H9 (cell line): ENCODE data around the gene PTPRC. TPM values are rescaled to one million over a fixed set of nuclear protein-coding genes. Genes with fewer than 3 reads are reported as not detected.

Experiments used
- DNase-seq: peaks from one replicate; pipeline ENCODE4 v3.0.0-alpha.2; 2017
- H2AFZ ChIP-seq: one replicate; pipeline ENCODE4 v1.6.1; 2013; ENCODE audit warnings: mild to moderate bottlenecking, low read length, control low read depth, moderate library complexity
- H2AK5ac ChIP-seq: 2 replicates; pipeline ENCODE4 v1.6.1; 2013; ENCODE audit warnings: low read length, control low read depth, mixed read lengths; ENCODE audit not compliant: insufficient read length
- H2BK120ac ChIP-seq: one replicate; pipeline ENCODE4 v1.6.1; 2013; ENCODE audit warnings: low read depth, mild to moderate bottlenecking, low read length, control low read depth, inconsistent platforms; ENCODE audit not compliant: poor library complexity, severe bottlenecking
- H2BK12ac ChIP-seq: 2 replicates; pipeline ENCODE4 v1.6.1; 2013; ENCODE audit warnings: low read length, control low read depth, mixed read lengths, low read depth; ENCODE audit not compliant: insufficient read length
- H2BK15ac ChIP-seq: 2 replicates; pipeline ENCODE4 v1.6.1; 2013; ENCODE audit warnings: low read depth, low read length, control low read depth
- H2BK20ac ChIP-seq: one replicate; pipeline ENCODE4 v1.6.1; 2013; ENCODE audit warnings: low read depth, mild to moderate bottlenecking, low read length, control low read depth, inconsistent platforms; ENCODE audit not compliant: poor library complexity, severe bottlenecking
- H2BK5ac ChIP-seq: 2 replicates; pipeline ENCODE4 v1.6.1; 2013; ENCODE audit warnings: low read length, control low read depth, mixed read lengths; ENCODE audit not compliant: insufficient read length
- H3K14ac ChIP-seq: 2 replicates; pipeline ENCODE4 v1.6.1; 2013; ENCODE audit warnings: low read length, control low read depth; ENCODE audit not compliant: insufficient read depth
- H3K18ac ChIP-seq: 2 replicates; pipeline ENCODE4 v1.6.1; 2013; ENCODE audit warnings: low read depth, mild to moderate bottlenecking, mixed read lengths, low read length, control low read depth; ENCODE audit not compliant: insufficient read length
- H3K23ac ChIP-seq: 2 replicates; pipeline ENCODE4 v1.6.1; 2013; ENCODE audit warnings: low read length, control low read depth, mixed read lengths, low read depth; ENCODE audit not compliant: insufficient read length
- H3K23me2 ChIP-seq: 2 replicates; pipeline ENCODE4 v1.6.1; 2013; ENCODE audit warnings: low read depth, mild to moderate bottlenecking, mixed read lengths, low read length, control low read depth; ENCODE audit not compliant: insufficient read length, poor library complexity, severe bottlenecking
- H3K27ac ChIP-seq: 2 replicates; pipeline ENCODE4 v1.5.1; 2013; ENCODE audit warnings: low read length, control low read depth, mixed read lengths, low read depth; ENCODE audit not compliant: insufficient read length
- H3K27me3 ChIP-seq: 2 replicates; pipeline ENCODE4 v1.6.1; 2013; ENCODE audit warnings: low read length, control low read depth, inconsistent platforms; ENCODE audit not compliant: insufficient read depth
- H3K4ac ChIP-seq: 2 replicates; pipeline ENCODE4 v1.6.1; 2013; ENCODE audit warnings: low read depth, mild to moderate bottlenecking, control low read depth, inconsistent platforms, low read length, moderate library complexity
- H3K4me1 ChIP-seq: 2 replicates; pipeline ENCODE4 v1.6.1; 2013; ENCODE audit warnings: low read length, control low read depth, inconsistent platforms; ENCODE audit not compliant: insufficient read depth
- H3K4me2 ChIP-seq: 2 replicates; pipeline ENCODE4 v1.6.1; 2013; ENCODE audit warnings: low read length, control low read depth, mixed read lengths; ENCODE audit not compliant: insufficient read length, insufficient read depth
- H3K56ac ChIP-seq: 2 replicates; pipeline ENCODE4 v1.6.1; 2013; ENCODE audit warnings: low read depth, mild to moderate bottlenecking, mixed read lengths, low read length, control low read depth; ENCODE audit not compliant: insufficient read length
- H3K79me1 ChIP-seq: 2 replicates; pipeline ENCODE4 v1.6.1; 2013; ENCODE audit warnings: low read depth, mild to moderate bottlenecking, moderate library complexity, low read length, control low read depth, inconsistent platforms; ENCODE audit not compliant: insufficient read depth, poor library complexity, severe bottlenecking
- H3K79me2 ChIP-seq: 2 replicates; pipeline ENCODE4 v1.6.1; 2013; ENCODE audit warnings: low read length, control low read depth, inconsistent platforms; ENCODE audit not compliant: insufficient read depth
- H3K9ac ChIP-seq: 2 replicates; pipeline ENCODE4 v1.6.1; 2013; ENCODE audit warnings: low read length, control low read depth, mixed read lengths; ENCODE audit not compliant: insufficient read length; ENCODE audit errors: extremely low read depth
- H3K9me3 ChIP-seq: one replicate; pipeline ENCODE4 v1.6.1; 2013; ENCODE audit warnings: low read depth, low read length, inconsistent platforms; ENCODE audit not compliant: control insufficient read depth
- H3T11ph ChIP-seq: one replicate; pipeline ENCODE4 v1.6.1; 2013; ENCODE audit warnings: mild to moderate bottlenecking, low read length, control low read depth, inconsistent platforms
- H4K20me1 ChIP-seq: one replicate; pipeline ENCODE4 v1.6.1; 2013; ENCODE audit not compliant: control insufficient read depth, insufficient read length, insufficient read depth
- H4K5ac ChIP-seq: 2 replicates; pipeline ENCODE4 v1.6.1; 2013; ENCODE audit warnings: low read depth, mild to moderate bottlenecking, mixed read lengths, low read length, control low read depth; ENCODE audit not compliant: insufficient read length
- H4K8ac ChIP-seq: replicated peaks from 2 replicates; pipeline ENCODE4 v1.6.1; 2013; ENCODE audit warnings: low read length, control low read depth, mixed read lengths, low read depth; ENCODE audit not compliant: insufficient read length
- H4K91ac ChIP-seq: 2 replicates; pipeline ENCODE4 v1.6.1; 2013; ENCODE audit warnings: low read depth, mild to moderate bottlenecking, moderate library complexity, mixed read lengths, low read length, control low read depth; ENCODE audit not compliant: insufficient read length
- H3K27ac Mint-ChIP-seq, 3 experiments: 2 replicates in 2 of 3; 3 replicates in 1 of 3; pipeline ENCODE4 v1.8.0; 2020 to 2021; ENCODE audit warnings: mixed read lengths in 3 of 3, mild to moderate bottlenecking in 1 of 3, moderate library complexity in 1 of 3
- H3K27me3 Mint-ChIP-seq: 2 replicates; pipeline ENCODE4 v1.8.0; 2021; ENCODE audit warnings: low read depth, mild to moderate bottlenecking, moderate library complexity, mixed read lengths
- H3K36me3 Mint-ChIP-seq, 3 experiments: 2 replicates in 2 of 3; 3 replicates in 1 of 3; pipeline ENCODE4 v1.8.0; 2020 to 2021; ENCODE audit warnings: low read depth in 3 of 3, mixed read lengths in 3 of 3; ENCODE audit not compliant: insufficient read depth in 1 of 3
- H3K4me1 Mint-ChIP-seq, 2 experiments: 2 replicates each; pipeline ENCODE4 v1.8.0; 2020; ENCODE audit warnings: mixed read lengths in 2 of 2
- H3K4me3 Mint-ChIP-seq, 2 experiments: 2 replicates in 1 of 2; 3 replicates in 1 of 2; pipeline ENCODE4 v1.8.0; 2020 to 2021; ENCODE audit warnings: mild to moderate bottlenecking in 2 of 2, mixed read lengths in 2 of 2, moderate library complexity in 1 of 2
- H3K9me3 Mint-ChIP-seq, 2 experiments: 2 replicates in 1 of 2; 3 replicates in 1 of 2; pipeline ENCODE4 v1.8.0; 2020; ENCODE audit warnings: mild to moderate bottlenecking in 2 of 2, mixed read lengths in 2 of 2, moderate library complexity in 1 of 2
- WGBS: extraction: QIAGEN DNeasy Blood & Tissue Kit; methylation state at CpG from one replicate; pipeline ENCODE4 v1.1.7; 2013; ENCODE audit warnings: missing lambda C conversion rate, low lambda C conversion rate, mixed read lengths; ENCODE audit not compliant: insufficient read length; ENCODE audit errors: extremely low coverage; 5-methylcytosine and 5-hydroxymethylcytosine counted together
- total RNA-seq: library from RNA; stranded (reverse); gene quantifications from 2 replicates; pipeline ENCODE4 v1.2.1, GENCODE V29; 2021
- TF ChIP-seq, protein P1 (sequence below): fragments of 200-600 bp; sonication (generic); conservative IDR thresholded peaks from 3 replicates; pipeline ENCODE4 v1.8.0; 2021; ENCODE audit warnings: antibody characterized with exemption, mild to moderate bottlenecking

The PTPRC gene
- total RNA-seq, 1 experiment from 2014 or later: not detected

DNA sequence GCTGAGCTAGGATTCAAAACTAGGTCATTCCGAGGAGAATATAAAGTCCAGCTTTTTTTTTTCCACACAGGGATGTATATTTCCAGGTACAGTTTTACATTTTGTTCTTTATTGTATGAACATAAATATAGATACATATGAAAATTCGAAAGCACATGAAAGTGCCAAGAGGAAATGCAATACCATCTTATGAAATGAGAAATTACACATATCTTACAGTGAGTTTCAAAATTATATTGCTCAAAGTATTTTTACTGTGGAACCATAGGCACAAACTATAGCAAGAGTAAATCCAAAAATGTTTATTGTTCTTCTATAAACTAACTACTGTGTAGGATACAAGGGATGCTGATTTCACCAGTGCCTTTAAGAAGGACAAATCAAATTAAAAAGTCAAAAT lies 39.0 kb downstream of the PTPRC start:
- WGBS: no CpG with 5 or more reads among the region's 2 CpGs
- H2BK120ac ChIP-seq: no peak overlapping the region
- no peak overlapping the region for H3K27ac ChIP-seq
- no peak overlapping the region for H3T11ph ChIP-seq
- no peak overlapping the region for H3K4ac ChIP-seq
- H3K27me3 ChIP-seq: no peaks in the 10 kb centered on the region
- no peak overlapping the region for H3K4me3 Mint-ChIP-seq
- H4K20me1 ChIP-seq: no peaks in the 10 kb centered on the region
- TF ChIP-seq, protein P1, sequence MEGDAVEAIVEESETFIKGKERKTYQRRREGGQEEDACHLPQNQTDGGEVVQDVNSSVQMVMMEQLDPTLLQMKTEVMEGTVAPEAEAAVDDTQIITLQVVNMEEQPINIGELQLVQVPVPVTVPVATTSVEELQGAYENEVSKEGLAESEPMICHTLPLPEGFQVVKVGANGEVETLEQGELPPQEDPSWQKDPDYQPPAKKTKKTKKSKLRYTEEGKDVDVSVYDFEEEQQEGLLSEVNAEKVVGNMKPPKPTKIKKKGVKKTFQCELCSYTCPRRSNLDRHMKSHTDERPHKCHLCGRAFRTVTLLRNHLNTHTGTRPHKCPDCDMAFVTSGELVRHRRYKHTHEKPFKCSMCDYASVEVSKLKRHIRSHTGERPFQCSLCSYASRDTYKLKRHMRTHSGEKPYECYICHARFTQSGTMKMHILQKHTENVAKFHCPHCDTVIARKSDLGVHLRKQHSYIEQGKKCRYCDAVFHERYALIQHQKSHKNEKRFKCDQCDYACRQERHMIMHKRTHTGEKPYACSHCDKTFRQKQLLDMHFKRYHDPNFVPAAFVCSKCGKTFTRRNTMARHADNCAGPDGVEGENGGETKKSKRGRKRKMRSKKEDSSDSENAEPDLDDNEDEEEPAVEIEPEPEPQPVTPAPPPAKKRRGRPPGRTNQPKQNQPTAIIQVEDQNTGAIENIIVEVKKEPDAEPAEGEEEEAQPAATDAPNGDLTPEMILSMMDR: no peak
- H3K23me2 ChIP-seq: no peaks in the 10 kb centered on the region
- no peak overlapping the region for H3K56ac ChIP-seq
- H2AK5ac ChIP-seq: no peak overlapping the region
- no peak overlapping the region for H3K23ac ChIP-seq
- no peak overlapping the region for H2AFZ ChIP-seq
- no peak overlapping the region for H3K9ac ChIP-seq
- no peaks in the 10 kb centered on the region for H3K79me2 ChIP-seq
- no peak overlapping the region for H3K27ac Mint-ChIP-seq
- peaks cover 13 to 16% of the 10 kb centered on the region in 2 experiments for H3K4me1 Mint-ChIP-seq
- no peaks in the 10 kb centered on the region for H3K27me3 Mint-ChIP-seq
- no peak overlapping the region for H2BK20ac ChIP-seq
- no peaks in the 10 kb centered on the region for H3K9me3 Mint-ChIP-seq
- DNase-seq: no peak
- H3K14ac ChIP-seq: no peak overlapping the region
- no peaks in the 10 kb centered on the region for H3K79me1 ChIP-seq
- H3K18ac ChIP-seq: no peak overlapping the region
- H2BK5ac ChIP-seq: no peak overlapping the region
- no peaks in the 10 kb centered on the region for H3K4me1 ChIP-seq
- H3K4me2 ChIP-seq: no peak overlapping the region
- H4K5ac ChIP-seq: no peak overlapping the region
- H4K91ac ChIP-seq: no peak overlapping the region
- H4K8ac ChIP-seq: no peak overlapping the region
- no peaks in the 10 kb centered on the region for H3K36me3 Mint-ChIP-seq
- no peak overlapping the region for H2BK15ac ChIP-seq
- H2BK12ac ChIP-seq: no peak overlapping the region
- H3K9me3 ChIP-seq: no peaks in the 10 kb centered on the region
